GM19438 (cell line): ENCODE measurements around the gene ZNF639.

Experiments
- ATAC-seq: cut with Tn5 transposase; IDR thresholded peaks from one replicate; pipeline ENCODE4 v1.9.1; 2021; ENCODE audit warnings: low read depth; ENCODE audit not compliant: unreplicated experiment

ZNF639 gene

GRCh38 chr3:179309225-179310078 is 13.4 kb upstream of the ZNF639 start:
- peak; percentile 95 for ATAC-seq

GRCh38 chr3:179318876-179319275 is 4.0 kb upstream of the ZNF639 start:
- ATAC-seq = no peak

- ATAC-seq = no peak
Observed at GRCh38 chr3:179321668-179322285, 1.1 kb upstream of the ZNF639 start.

GRCh38 chr3:179323197-179324110 is 623 bp downstream of the ZNF639 start:
- ATAC-seq = peak; percentile 40

GRCh38 chr3:179324270-179324754 is 1.5 kb downstream of the ZNF639 start:
- no peak for ATAC-seq

DNA sequence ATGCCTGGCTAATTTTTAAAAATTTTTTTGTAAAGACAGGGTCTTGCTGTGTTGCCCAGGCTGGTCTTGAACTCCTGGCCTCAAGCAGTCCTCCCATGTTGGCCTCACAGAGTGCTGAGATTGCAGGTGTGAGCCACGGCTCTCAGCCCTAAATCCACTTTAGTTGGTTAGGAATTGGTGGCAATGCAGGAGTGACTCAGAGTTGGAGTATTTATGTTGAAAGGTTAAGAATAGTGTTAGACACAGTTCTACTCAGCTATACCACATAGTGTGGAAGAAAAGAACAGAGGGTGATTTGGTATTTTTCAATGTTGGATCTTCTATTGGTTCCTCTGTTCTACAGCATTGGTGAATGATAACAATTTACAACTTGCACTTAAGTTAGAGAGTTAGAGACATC is 7.6 kb downstream of the ZNF639 start:
- ATAC-seq = no peak

DNA sequence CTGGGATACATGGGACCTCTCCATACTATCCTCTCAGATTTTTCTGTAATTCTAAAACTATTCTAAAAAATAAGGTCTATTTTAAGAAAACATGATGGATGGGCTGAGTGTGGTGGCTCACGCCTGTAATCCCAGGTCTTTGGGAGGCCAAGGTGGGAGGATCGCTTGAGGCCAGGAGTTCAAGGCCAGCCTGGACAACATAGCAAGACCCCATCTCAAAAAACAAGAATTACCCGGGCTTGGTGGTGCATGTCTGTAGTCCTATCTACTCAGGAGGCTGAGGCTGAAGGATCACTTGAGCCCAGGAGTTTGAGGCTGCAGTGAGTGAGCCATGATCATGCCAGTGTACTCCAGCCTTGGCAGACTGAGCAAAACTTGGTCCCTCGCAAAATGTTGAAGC is 9.4 kb downstream of the ZNF639 start:
- no peak for ATAC-seq

DNA sequence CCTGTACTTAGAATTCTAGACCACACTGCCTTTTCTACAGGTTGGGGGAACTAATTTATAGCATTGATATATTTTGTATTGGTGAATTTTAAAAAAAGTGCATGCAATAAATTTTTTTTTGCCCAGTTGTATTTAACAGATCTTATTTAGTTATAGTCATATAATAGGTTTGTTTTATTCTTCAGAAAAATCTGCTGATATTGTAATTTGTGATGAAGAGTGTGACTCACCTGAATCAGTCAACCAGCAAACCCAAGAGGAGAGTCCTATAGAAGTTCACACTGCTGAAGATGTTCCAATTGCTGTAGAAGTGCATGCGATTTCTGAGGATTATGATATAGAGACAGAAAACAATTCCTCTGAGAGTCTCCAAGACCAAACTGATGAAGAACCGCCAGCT is 10.3 kb downstream of the ZNF639 start:
- no peak for ATAC-seq

- ATAC-seq = no peak
Observed at GRCh38 chr3:179336345-179336929, 13.6 kb downstream of the ZNF639 start.

DNA sequence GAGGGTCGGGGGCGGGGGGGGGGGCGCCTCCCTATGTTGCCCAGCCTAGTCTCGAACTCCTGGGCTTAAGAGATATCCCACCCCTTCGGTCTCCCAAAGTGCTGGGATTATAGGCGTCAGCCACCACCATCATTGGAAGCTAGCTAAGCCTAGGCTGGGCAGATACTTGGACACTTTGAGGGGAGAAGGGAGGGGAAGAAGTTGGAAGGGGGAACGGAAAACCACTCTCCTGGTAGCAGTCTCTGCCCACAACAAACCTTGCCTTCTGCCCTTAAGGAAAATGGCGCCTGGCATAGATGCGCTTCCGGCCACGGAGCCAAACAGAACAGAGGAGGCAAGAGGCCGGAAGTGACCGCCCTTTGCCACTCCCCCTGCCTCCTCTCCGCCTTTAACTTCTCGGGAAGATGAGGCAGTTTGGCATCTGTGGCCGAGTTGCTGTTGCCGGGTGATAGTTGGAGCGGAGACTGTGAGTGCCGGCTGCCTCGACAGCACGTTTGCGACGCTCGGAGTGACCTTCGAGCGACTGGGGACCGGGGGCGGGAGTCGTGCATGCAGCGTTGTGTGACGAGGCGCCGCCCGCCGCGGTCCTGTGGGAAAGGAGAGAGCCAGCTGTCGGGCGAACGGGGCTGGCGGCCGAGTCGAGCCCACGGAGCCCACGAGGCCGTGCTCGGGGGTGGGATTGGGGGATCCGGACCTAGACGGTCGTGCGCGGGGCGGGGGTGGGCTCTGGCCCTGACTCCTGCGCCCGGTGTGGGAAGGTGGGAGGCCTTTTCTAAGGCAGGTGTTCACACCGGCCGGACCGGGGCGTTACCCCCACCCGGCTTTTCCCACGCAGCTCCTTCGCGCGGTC is 24.7 kb downstream of the ZNF639 start, which contains the start of gene MFN1:
Gene MFN1 (plus strand): TSS at position 365 of the 850 bp plus-strand sequence. CDS start 1,143 bp downstream, outside the sequence.
- peak; percentile 93 for ATAC-seq

DNA sequence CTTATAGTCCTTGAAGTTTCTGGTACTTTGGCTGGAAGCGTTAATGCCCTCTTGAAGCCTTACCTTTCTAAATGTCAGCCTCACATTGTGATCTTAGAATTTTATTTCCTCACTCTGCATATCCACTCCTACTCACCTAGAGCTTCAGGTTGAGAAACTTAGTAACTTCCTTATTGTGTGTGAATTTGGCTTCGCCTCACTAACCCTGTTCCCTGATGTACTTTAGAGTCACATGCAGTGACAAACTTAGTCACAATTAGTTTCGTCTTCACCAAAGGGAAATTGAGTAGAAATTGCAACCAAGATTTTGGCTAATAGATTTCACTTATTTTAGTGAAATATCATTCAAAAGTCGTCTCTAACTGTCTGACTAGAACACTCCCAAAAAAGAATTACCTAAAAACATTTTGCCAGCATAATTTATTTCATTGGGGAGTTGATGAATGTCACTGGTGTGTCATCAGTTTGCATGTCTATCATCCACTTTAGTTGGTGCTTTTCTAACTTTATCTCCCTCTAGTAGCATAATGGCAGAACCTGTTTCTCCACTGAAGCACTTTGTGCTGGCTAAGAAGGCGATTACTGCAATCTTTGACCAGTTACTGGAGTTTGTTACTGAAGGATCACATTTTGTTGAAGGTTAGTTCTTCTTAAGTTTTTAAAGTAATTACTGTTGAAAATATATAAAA is 25.6 kb downstream of the ZNF639 start:
- ATAC-seq = peak; percentile 56

DNA sequence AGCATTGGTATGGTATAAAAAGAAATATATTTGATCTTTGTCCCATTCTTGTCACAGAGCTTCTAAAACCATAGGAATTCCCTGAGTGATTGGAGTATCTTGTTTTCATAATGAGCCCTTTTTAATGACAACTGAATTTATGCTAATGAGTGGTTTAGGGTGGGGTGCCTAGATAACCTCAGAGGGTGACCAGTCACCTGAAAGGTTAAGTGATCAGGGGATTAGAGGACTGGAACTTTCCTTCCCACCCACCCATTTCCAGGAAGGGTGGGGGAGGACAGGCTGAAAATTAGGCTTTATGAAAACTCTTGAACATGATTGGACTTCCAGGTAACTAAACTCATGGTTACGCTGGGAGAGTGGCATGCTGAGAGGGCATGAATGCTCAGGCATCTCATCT is 33.2 kb downstream of the ZNF639 start:
- ATAC-seq = no peak

DNA sequence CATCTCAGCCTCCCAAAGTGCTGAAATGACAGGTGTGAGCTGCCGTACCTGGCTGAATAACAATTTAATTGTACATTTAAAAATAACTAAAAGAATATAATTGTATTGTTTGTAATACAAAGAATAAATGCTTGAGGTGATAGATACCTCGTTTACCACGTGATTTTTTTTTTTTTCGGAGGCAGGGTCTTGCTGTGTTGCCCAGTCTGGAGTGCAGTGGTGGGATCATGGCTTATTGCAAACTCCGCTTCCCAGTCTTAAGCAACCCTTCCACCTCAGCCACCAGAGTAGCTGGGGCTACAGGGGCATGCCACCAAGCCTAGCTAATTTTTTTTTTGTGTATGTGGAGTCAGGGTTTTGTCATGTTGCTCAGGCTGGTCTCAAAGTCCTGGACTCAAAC is 40.5 kb downstream of the ZNF639 start:
- ATAC-seq = no peak

- no peak for ATAC-seq
Observed at GRCh38 chr3:179369621-179370020, 46.8 kb downstream of the ZNF639 start.

DNA sequence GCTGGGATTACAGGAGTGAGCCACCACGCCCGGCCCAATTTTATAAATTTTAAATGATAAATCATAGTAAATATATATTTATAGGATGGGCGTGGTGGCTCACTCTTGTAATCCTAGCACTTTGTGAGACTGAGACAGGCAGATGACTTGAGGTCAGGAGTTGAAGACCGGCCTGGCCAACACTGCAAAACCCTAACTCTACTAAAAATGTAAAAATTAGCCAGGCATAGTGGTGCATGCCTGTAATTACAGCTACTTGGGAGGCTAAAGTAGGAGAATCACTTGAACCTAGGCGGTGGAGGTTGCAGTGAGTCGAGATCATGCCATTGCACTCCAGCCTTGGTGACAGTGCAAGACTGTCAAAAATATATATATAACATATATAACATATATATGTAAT is 51.1 kb downstream of the ZNF639 start:
- no peak for ATAC-seq

- ATAC-seq = no peak
Observed at GRCh38 chr3:179375091-179375999, 52.5 kb downstream of the ZNF639 start.

DNA sequence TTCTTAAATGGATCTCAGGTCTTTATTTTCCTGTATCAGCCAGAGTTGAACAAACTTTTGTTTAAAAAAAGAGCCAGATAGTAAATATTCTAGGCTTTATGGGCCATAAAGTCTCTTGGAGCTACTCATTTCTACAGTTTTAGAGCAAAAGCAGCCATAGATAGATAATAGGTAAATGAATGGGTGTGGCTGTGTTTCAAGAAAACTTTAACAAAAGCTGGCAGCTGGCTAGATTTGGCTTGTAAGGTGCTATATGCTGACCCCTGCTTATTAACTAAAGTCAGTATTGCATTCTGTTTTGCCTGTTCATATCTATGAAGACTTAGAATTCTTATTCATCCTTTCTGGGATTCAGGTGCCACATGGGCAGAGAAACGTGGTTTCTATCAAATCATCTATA is 53.6 kb downstream of the ZNF639 start:
- no peak for ATAC-seq
